GM12878 (cell line): ENCODE results near the gene FHIP1B.

Experiments used
- ATF2 ChIP-seq: IDR thresholded peaks from 2 replicates; pipeline ENCODE4 v1.6.1; 2012; ENCODE audit warnings: low read length, inconsistent platforms
- CTCF ChIP-seq, 3 experiments: IDR thresholded peaks in 2 of 3; conservative IDR thresholded peaks in 1 of 3; 2 replicates each; pipeline ENCODE4 v1.5.1; 2011; ENCODE audit warnings: low read depth in 3 of 3, low read length in 3 of 3, mild to moderate bottlenecking in 3 of 3, control low read depth in 2 of 3, moderate library complexity in 2 of 3, inconsistent platforms in 1 of 3, mixed read lengths in 1 of 3; ENCODE audit not compliant: control insufficient read depth in 2 of 3, insufficient read depth in 1 of 3; ENCODE audit errors: extremely low read depth in 1 of 3
- FOXM1 ChIP-seq: IDR thresholded peaks from 2 replicates; pipeline ENCODE4 v1.6.1; 2012; ENCODE audit warnings: low read depth, mild to moderate bottlenecking, inconsistent platforms, low read length, moderate library complexity
- GABPA ChIP-seq: IDR thresholded peaks from 2 replicates; pipeline ENCODE4 v1.6.1; 2014; ENCODE audit warnings: antibody characterized with exemption, low read depth, mild to moderate bottlenecking, inconsistent platforms
- RELA ChIP-seq: fragments of 450-650 bp; IDR thresholded peaks from 2 replicates; pipeline ENCODE4 v1.8.0; 2014; ENCODE audit warnings: borderline replicate concordance; ENCODE audit not compliant: partially characterized antibody
- TCF12 ChIP-seq: IDR thresholded peaks from 2 replicates; pipeline ENCODE4 v1.6.1; 2011; ENCODE audit warnings: low read depth, mild to moderate bottlenecking, low read length
- USF2 ChIP-seq: IDR thresholded peaks from 2 replicates; pipeline ENCODE4 v1.6.1; 2011; ENCODE audit warnings: low read depth, low read length, improper control_type of control experiment, borderline replicate concordance
- ZBTB11 ChIP-seq: fragments of 450-650 bp; formaldehyde crosslinking; IDR thresholded peaks from 2 replicates; pipeline ENCODE4 v1.5.0; 2022; ENCODE audit warnings: mild to moderate bottlenecking, missing genetic modification characterization
- ZZZ3 ChIP-seq: IDR thresholded peaks from 2 replicates; pipeline ENCODE4 v1.6.1; 2011; ENCODE audit warnings: low read depth; ENCODE audit not compliant: control insufficient read depth, insufficient read length

- TF ChIP-seq ZBTB11 (CRISPR knock-in tag) (no peak), GABPA (no peak), CTCF (IDR thresholded peaks at IDR 0.05 in 2 of 3, conservative IDR thresholded peaks at IDR 0.05 in 1 of 3; ENCODE audit: control insufficient read depth in 2 of 3, extremely low read depth in 1 of 3, insufficient read depth in 1 of 3, low read depth in 3 of 3, low read length in 3 of 3) (no peak), RELA (no peak), ZZZ3 (no peak), TCF12 (no peak), ATF2 (no peak), USF2 (no peak), FOXM1 (no peak)
These were observed 49.1 kb upstream of the FHIP1B start for GRCh38 chr11:6283453-6284023.
